K562 (cell line): ENCODE measurements around the gene TRAPPC5. TPM values are rescaled to one million over a fixed set of nuclear protein-coding genes. Genes with fewer than 3 reads are reported as not detected.

Source experiments
- BCOR ChIP-seq: fragments of 450-650 bp; IDR thresholded peaks from 2 replicates; pipeline ENCODE4 v1.6.1; 2016
- CTBP1 ChIP-seq: fragments of 450-650 bp; IDR thresholded peaks from 2 replicates; pipeline ENCODE4 v1.6.1; 2016; ENCODE audit warnings: borderline replicate concordance
- ESRRB ChIP-seq: fragments of 250-450 bp; sonication (Bioruptor Pico); IDR thresholded peaks from 2 replicates; pipeline ENCODE4 v1.5.0; 2020; ENCODE audit warnings: mild to moderate bottlenecking, moderate library complexity, borderline replicate concordance
- FOXA1 ChIP-seq: fragments of 450-650 bp; IDR thresholded peaks from 2 replicates; pipeline ENCODE4 v1.6.1; 2016; ENCODE audit warnings: mild to moderate bottlenecking, borderline replicate concordance
- MAFG ChIP-seq: fragments of 450-650 bp; conservative IDR thresholded peaks from 2 replicates; pipeline ENCODE4 v1.6.1; 2016; ENCODE audit warnings: missing genetic modification characterization, missing compliant biosample characterization
- MED1 ChIP-seq: sonication (generic); formaldehyde crosslinking; IDR thresholded peaks from 2 replicates; pipeline ENCODE4 v1.8.1; 2023; ENCODE audit warnings: missing genetic modification reagents, borderline replicate concordance
- MXI1 ChIP-seq: IDR thresholded peaks from 2 replicates; pipeline ENCODE4 v1.6.1; 2011; ENCODE audit warnings: low read depth, mild to moderate bottlenecking, improper control_type of control experiment, low read length
- NCOA4 ChIP-seq: fragments of 450-650 bp; IDR thresholded peaks from 2 replicates; pipeline ENCODE4 v1.6.1; 2018; ENCODE audit warnings: mild to moderate bottlenecking; ENCODE audit not compliant: partially characterized antibody
- PHTF2 ChIP-seq: fragments of 250-450 bp; sonication (Bioruptor Pico); IDR thresholded peaks from 2 replicates; pipeline ENCODE4 v1.5.0; 2021; ENCODE audit warnings: mild to moderate bottlenecking
- POLR2B ChIP-seq: fragments of 450-650 bp; IDR thresholded peaks from 2 replicates; pipeline ENCODE4 v1.6.1; 2018; ENCODE audit warnings: low read depth; ENCODE audit not compliant: partially characterized antibody
- RBM15 ChIP-seq: fragments of 200-400 bp; formaldehyde crosslinking; IDR thresholded peaks from 2 replicates; pipeline ENCODE4 v1.6.1; 2018; ENCODE audit warnings: mild to moderate bottlenecking, low read length, moderate library complexity; ENCODE audit not compliant: insufficient read depth
- TBP ChIP-seq: optimal IDR thresholded peaks from 2 replicates; pipeline ENCODE3; 2011; ENCODE audit warnings: low read depth, low read length, improper control_type of control experiment
- ZNF23 ChIP-seq: fragments of 250-450 bp; sonication (Bioruptor Pico); IDR thresholded peaks from 2 replicates; pipeline ENCODE4 v1.4.0; 2020; ENCODE audit warnings: mild to moderate bottlenecking
- ZNF232 ChIP-seq: sonication (generic); formaldehyde crosslinking; IDR thresholded peaks from 2 replicates; pipeline ENCODE4 v1.8.0; 2022; ENCODE audit warnings: mild to moderate bottlenecking, missing genetic modification reagents
- polyA plus RNA-seq, 8 experiments: library from polyadenylated mRNA; depleted of rRNA in 4 of 8; stranded (reverse) in 5 of 8; unstranded in 3 of 8; fragments of >200 nt; fragmentation: Nextera tagmentation in 2 of 8; fragmentation: Illumina TruSeq in 1 of 8; extraction: Ambion mirVana in 2 of 8; extraction: Trizol in 1 of 8; gene quantifications; 2 replicates each; pipeline versions ENCODE4 v1.2.1 to v1.2.3, GENCODE V29; 2011 to 2014; ENCODE audit warnings: inconsistent platforms in 1 of 8, missing spikeins in 1 of 8
- total RNA-seq, 7 experiments: library from RNA; depleted of rRNA in 6 of 7; stranded (reverse); fragments of >200 nt in 6 of 7; fragmentation: Illumina TruSeq in 2 of 7; extraction: Trizol in 2 of 7; gene quantifications; 2 replicates each; pipeline versions ENCODE4 v1.2.1 to v1.2.3, GENCODE V29; 2011 to 2021; ENCODE audit warnings: low replicate concordance in 1 of 7
- TF ChIP-seq, protein P1 (sequence below): fragments of 250-450 bp; sonication (Bioruptor Pico); IDR thresholded peaks from 2 replicates; pipeline ENCODE4 v1.5.0; 2020; ENCODE audit warnings: mild to moderate bottlenecking
- TF ChIP-seq, protein P2 (sequence below), 2 experiments: IDR thresholded peaks in 1 of 2; conservative IDR thresholded peaks in 1 of 2; 2 replicates each; pipeline ENCODE4 v1.6.1; 2016; ENCODE audit warnings: low read depth in 2 of 2, mild to moderate bottlenecking in 1 of 2, missing compliant biosample characterization in 1 of 2, missing genetic modification characterization in 1 of 2, moderate library complexity in 1 of 2
- TF ChIP-seq, protein P3 (sequence below): fragments of 450-650 bp; IDR thresholded peaks from 2 replicates; pipeline ENCODE4 v1.6.1; 2018; ENCODE audit not compliant: partially characterized antibody
- TF ChIP-seq, protein P4 (sequence below): fragments of 450-650 bp; IDR thresholded peaks from 2 replicates; pipeline ENCODE4 v1.7.1; 2018; ENCODE audit warnings: mild to moderate bottlenecking, low read depth; ENCODE audit not compliant: partially characterized antibody

The TRAPPC5 gene
- total and polyA plus RNA-seq, 9 of the 15 experiments (the other 6 are each of a cell fraction or from before 2014, with no cell fraction given) = 2.0 to 76.9 (median 29.3) TPM

DNA sequence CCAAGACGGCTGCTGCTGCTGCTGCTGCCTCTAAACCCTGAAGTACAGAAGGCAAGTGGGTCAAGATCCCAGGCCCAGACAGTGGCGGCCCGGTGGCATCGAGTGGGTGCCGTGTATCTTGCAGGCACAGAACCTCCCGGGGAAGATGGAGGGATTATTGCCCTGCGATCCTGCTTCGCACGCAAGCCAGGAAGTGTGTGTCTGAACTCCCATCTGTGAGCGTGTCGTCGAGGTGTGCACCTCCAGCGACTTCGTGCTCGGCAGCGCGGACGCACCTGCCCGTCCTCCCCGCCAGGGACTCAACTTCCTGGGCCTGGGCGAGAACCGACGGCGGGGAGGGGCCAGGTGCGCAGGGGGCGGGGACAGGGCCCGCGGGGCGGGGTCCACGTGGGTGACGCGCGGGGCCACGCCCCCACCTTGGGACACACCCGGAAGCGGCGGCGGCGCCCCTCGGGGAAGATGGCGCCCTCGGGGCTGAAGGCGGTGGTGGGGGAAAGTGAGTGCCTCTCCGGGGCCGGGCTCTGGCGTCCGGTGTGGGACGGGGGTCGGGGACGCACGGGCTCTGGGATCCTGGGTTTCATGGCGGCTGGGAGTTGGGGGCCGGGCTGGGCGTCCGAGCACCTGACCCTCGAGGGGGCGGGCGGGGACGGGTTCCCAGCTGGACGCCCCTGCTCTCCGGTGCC lies 43.8 kb upstream of the TRAPPC5 start, which contains the start of gene STXBP2 (continued):
- TF ChIP-seq, protein P1, sequence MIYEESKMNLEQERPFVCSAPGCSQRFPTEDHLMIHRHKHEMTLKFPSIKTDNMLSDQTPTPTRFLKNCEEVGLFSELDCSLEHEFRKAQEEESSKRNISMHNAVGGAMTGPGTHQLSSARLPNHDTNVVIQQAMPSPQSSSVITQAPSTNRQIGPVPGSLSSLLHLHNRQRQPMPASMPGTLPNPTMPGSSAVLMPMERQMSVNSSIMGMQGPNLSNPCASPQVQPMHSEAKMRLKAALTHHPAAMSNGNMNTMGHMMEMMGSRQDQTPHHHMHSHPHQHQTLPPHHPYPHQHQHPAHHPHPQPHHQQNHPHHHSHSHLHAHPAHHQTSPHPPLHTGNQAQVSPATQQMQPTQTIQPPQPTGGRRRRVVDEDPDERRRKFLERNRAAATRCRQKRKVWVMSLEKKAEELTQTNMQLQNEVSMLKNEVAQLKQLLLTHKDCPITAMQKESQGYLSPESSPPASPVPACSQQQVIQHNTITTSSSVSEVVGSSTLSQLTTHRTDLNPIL (CRISPR knock-in tag) = no peak
- no peak for TF ChIP-seq ZNF232 (CRISPR knock-in tag)
- no peak for TF ChIP-seq ESRRB (CRISPR knock-in tag)
- TF ChIP-seq, protein P2, sequence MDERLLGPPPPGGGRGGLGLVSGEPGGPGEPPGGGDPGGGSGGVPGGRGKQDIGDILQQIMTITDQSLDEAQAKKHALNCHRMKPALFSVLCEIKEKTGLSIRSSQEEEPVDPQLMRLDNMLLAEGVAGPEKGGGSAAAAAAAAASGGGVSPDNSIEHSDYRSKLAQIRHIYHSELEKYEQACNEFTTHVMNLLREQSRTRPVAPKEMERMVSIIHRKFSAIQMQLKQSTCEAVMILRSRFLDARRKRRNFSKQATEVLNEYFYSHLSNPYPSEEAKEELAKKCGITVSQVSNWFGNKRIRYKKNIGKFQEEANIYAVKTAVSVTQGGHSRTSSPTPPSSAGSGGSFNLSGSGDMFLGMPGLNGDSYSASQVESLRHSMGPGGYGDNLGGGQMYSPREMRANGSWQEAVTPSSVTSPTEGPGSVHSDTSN (CRISPR knock-in tag; IDR thresholded peaks at IDR 0.05; ENCODE audit: low read depth) = no peak
- TF ChIP-seq, protein P2 (tag; conservative IDR thresholded peaks at IDR 0.05; ENCODE audit: low read depth) = no peak
- no peak for TF ChIP-seq NCOA4
- peak; percentile 39 for TF ChIP-seq POLR2B
- TF ChIP-seq CTBP1 = peak; percentile 32; the same call in 1 of the 2 replicates
- TF ChIP-seq MXI1 = no peak
- TF ChIP-seq, protein P3, sequence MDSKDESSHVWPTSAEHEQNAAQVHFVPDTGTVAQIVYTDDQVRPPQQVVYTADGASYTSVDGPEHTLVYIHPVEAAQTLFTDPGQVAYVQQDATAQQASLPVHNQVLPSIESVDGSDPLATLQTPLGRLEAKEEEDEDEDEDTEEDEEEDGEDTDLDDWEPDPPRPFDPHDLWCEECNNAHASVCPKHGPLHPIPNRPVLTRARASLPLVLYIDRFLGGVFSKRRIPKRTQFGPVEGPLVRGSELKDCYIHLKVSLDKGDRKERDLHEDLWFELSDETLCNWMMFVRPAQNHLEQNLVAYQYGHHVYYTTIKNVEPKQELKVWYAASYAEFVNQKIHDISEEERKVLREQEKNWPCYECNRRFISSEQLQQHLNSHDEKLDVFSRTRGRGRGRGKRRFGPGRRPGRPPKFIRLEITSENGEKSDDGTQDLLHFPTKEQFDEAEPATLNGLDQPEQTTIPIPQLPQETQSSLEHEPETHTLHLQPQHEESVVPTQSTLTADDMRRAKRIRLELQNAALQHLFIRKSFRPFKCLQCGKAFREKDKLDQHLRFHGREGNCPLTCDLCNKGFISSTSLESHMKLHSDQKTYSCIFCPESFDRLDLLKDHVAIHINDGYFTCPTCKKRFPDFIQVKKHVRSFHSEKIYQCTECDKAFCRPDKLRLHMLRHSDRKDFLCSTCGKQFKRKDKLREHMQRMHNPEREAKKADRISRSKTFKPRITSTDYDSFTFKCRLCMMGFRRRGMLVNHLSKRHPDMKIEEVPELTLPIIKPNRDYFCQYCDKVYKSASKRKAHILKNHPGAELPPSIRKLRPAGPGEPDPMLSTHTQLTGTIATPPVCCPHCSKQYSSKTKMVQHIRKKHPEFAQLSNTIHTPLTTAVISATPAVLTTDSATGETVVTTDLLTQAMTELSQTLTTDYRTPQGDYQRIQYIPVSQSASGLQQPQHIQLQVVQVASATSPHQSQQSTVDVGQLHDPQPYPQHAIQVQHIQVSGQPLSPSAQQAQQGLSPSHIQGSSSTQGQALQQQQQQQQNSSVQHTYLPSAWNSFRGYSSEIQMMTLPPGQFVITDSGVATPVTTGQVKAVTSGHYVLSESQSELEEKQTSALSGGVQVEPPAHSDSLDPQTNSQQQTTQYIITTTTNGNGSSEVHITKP = no peak
- no peak for TF ChIP-seq RBM15
- TF ChIP-seq MAFG (tag) = no peak
- peak; percentile 72 for TF ChIP-seq TBP
- TF ChIP-seq, protein P4, sequence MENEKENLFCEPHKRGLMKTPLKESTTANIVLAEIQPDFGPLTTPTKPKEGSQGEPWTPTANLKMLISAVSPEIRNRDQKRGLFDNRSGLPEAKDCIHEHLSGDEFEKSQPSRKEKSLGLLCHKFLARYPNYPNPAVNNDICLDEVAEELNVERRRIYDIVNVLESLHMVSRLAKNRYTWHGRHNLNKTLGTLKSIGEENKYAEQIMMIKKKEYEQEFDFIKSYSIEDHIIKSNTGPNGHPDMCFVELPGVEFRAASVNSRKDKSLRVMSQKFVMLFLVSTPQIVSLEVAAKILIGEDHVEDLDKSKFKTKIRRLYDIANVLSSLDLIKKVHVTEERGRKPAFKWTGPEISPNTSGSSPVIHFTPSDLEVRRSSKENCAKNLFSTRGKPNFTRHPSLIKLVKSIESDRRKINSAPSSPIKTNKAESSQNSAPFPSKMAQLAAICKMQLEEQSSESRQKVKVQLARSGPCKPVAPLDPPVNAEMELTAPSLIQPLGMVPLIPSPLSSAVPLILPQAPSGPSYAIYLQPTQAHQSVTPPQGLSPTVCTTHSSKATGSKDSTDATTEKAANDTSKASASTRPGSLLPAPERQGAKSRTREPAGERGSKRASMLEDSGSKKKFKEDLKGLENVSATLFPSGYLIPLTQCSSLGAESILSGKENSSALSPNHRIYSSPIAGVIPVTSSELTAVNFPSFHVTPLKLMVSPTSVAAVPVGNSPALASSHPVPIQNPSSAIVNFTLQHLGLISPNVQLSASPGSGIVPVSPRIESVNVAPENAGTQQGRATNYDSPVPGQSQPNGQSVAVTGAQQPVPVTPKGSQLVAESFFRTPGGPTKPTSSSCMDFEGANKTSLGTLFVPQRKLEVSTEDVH = no peak
- no peak for TF ChIP-seq ZNF23 (CRISPR knock-in tag)
- no peak for TF ChIP-seq BCOR
- no peak for TF ChIP-seq PHTF2
- no peak for TF ChIP-seq MED1
- TF ChIP-seq FOXA1 = no peak
